Muscle layer of duodenum (tissue), 2 donors: ENCODE data around the gene SMG7.

ENCODE experiments used
- H3K27ac ChIP-seq: one replicate; pipeline ENCODE4 v1.7.0; 2013; ENCODE audit warnings: mild to moderate bottlenecking, low read length
- H3K27me3 ChIP-seq: one replicate; pipeline ENCODE4 v1.7.0; 2013; ENCODE audit warnings: low read depth, mild to moderate bottlenecking, control low read depth, low read length
- H3K36me3 ChIP-seq, 2 donors: one replicate each; pipeline ENCODE4 v1.7.0; 2013; ENCODE audit warnings: low read length in 2 of 2, control low read depth in 1 of 2, mild to moderate bottlenecking in 1 of 2; ENCODE audit not compliant: insufficient read depth in 2 of 2, control insufficient read depth in 1 of 2
- H3K4me1 ChIP-seq, 2 donors: one replicate each; pipeline ENCODE4 v1.7.0; 2013; ENCODE audit warnings: low read length in 2 of 2, mild to moderate bottlenecking in 2 of 2, control low read depth in 1 of 2, moderate library complexity in 1 of 2; ENCODE audit not compliant: insufficient read depth in 2 of 2, control insufficient read depth in 1 of 2
- H3K4me3 ChIP-seq, 2 donors: one replicate each; pipeline ENCODE4 v1.7.0; 2013; ENCODE audit warnings: low read length in 2 of 2, low read depth in 1 of 2, mild to moderate bottlenecking in 1 of 2
- H3K9me3 ChIP-seq, 2 donors: one replicate each; pipeline ENCODE4 v1.7.0; 2013; ENCODE audit warnings: low read length in 2 of 2, control low read depth in 1 of 2, mild to moderate bottlenecking in 1 of 2; ENCODE audit not compliant: control insufficient read depth in 1 of 2
- donor health status: healthy.

Gene SMG7

DNA sequence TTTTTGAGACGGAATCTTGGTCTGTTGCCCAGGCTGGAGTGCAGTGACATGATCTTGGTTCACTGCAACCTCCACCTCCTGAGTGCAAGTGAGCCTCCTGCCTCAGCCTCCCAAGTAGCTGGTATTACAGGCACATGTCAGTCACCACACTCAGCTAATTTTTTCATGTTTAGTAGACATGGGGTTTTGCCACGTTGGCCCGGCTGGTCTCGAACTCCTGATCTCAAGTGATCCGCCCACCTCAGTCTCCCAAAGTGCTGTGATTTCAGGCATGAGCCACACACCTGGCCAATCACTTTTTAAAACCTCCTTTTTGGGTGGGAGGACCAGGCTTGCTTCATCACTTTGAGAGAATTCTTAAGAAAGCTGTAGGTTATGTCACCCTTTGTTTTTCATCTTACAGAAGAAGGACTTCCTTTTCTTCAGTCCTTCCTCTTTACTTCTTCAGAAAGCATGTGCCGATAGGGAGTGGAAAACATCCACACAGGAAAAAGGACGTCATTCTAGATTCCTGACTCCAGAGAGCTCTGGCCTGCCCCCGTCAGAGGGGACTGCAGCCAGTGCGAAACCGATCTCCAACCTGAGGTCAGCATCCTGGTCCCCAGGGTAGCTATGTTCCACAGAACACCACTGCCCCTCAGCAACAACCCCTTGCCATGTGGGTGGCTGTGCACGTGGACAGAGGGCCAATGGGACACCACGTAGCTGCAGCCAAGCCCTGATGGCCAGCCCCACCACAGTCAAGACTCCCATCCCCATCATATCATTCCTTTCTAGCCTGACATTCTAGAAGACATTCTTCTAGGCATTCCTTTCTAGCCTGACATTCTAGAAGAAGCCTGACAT is 96.1 kb downstream of the SMG7 start:
- no peaks in the 10 kb centered on the region for H3K9me3 ChIP-seq
- no peaks in the 10 kb centered on the region for H3K27me3 ChIP-seq
- peaks cover 0 to 7% of the 10 kb centered on the region in 2 donors for H3K4me1 ChIP-seq
- H3K36me3 ChIP-seq = no peaks in the 10 kb centered on the region
- no peak overlapping the region for H3K4me3 ChIP-seq
- no peak overlapping the region for H3K27ac ChIP-seq

DNA sequence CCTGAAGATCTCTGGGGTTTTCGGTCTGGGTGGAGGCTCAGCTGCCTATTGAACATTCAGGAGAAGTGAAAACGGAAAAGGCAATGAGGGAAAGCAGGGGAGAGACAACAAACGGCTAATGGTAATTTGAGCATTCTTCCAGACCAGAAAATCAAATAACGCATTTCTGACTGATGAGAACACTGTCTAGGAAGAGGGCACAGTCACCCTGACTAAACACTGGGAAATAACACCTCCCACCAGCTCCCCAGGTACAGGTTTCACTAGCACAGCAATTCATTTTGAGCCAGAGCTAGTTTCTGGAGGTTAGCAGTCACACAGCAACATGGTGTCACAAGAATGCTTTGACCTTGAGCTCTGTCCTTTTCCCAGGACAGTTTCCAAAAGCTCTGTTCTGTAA is 96.8 kb downstream of the SMG7 start:
- no peaks in the 10 kb centered on the region for H3K9me3 ChIP-seq
- H3K4me3 ChIP-seq = no peak overlapping the region
- H3K27me3 ChIP-seq = no peaks in the 10 kb centered on the region
- no peaks in the 10 kb centered on the region for H3K36me3 ChIP-seq
- H3K4me1 ChIP-seq = peaks cover 0 to 7% of the 10 kb centered on the region in 2 donors
- no peak overlapping the region for H3K27ac ChIP-seq

DNA sequence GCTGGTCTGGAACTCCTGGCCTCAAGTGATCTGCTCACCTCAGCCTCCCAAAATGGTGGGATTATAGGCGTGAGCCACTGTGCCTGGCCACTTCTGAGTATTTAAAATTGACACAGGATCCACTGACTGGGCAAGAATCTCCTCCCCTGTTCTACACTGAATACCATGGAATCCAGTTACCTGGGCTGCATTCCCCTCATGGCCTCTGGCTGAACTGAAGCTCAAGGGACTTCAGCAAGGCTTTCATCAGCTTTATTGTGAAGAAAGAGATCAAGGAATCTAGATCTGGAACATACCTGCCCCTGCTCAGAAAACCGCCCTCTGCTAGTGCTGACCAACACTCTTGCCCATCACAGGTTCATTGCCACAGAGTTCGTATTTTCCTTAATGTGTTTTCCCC is 97.5 kb downstream of the SMG7 start:
- peaks cover 0 to 7% of the 10 kb centered on the region in 2 donors for H3K4me1 ChIP-seq
- no peaks in the 10 kb centered on the region for H3K36me3 ChIP-seq
- no peak overlapping the region for H3K4me3 ChIP-seq
- H3K27ac ChIP-seq = no peak overlapping the region
- H3K9me3 ChIP-seq = no peaks in the 10 kb centered on the region
- no peaks in the 10 kb centered on the region for H3K27me3 ChIP-seq

DNA sequence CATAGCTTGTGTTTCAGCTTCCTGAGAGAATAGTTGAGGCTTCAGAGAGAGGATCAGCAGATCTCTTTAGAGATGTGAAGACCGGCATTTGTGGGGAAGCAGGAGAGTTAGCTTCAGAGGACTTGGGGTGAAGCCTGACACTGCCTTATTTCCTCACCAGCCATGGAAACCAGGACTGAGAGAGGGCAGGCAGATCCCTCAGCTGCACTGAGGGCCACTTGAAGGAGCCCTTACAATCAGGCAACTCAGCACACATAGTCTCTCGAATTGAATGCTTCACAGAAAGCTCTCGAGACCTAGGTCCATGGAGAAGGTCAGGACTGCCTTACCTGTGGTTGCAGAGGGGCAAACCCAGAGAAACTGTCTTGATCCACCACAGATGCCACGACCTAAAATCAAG is 98.2 kb downstream of the SMG7 start:
- H3K4me1 ChIP-seq = peaks cover 0 to 7% of the 10 kb centered on the region in 2 donors
- H3K27me3 ChIP-seq = no peaks in the 10 kb centered on the region
- no peaks in the 10 kb centered on the region for H3K9me3 ChIP-seq
- no peak overlapping the region for H3K27ac ChIP-seq
- H3K36me3 ChIP-seq = no peaks in the 10 kb centered on the region
- no peak overlapping the region for H3K4me3 ChIP-seq

DNA sequence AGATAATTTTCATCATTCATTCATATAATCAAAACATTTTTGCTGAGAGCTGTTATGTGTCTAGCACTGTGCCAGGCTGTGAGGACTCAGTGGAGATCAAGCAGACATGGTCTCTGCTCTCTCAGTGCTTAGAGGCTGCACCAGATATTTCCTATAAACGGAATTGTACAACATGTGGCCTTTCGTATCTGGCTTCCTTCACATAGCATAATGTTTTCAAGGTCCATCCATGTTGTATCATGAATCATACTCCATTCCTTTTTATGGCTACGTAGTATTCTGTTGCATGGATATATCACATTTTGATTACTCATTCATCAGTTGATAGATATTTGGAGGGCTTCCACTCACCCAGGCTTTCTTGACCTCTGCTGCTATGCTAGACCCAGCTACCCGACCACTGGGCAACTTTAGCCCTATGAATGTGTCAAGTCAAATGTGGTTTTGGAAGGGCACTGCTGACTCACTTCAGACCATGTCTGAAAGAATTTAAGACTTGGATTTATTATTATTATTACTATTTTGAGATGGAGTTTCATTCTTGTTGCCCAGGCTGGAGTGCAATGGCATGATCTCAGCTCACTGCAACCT is 99.5 kb downstream of the SMG7 start:
- no peaks in the 10 kb centered on the region for H3K36me3 ChIP-seq
- H3K9me3 ChIP-seq = no peaks in the 10 kb centered on the region
- no peaks in the 10 kb centered on the region for H3K27me3 ChIP-seq

GRCh38 chr1:183572721-183573120 is 100.4 kb downstream of the SMG7 start:
- Histone ChIP-seq H3K4me1 (no peaks in the 10 kb centered on the region), H3K4me3 (no peak overlapping the region), H3K9me3 (no peaks in the 10 kb centered on the region), H3K27ac (no peak overlapping the region), H3K27me3 (no peaks in the 10 kb centered on the region), H3K36me3 (no peaks in the 10 kb centered on the region)

More for the DNA sequence above, 99.5 kb downstream of the SMG7 start:
- Histone ChIP-seq H3K27ac (no peak overlapping the region), H3K4me3 (no peak overlapping the region), H3K4me1 (peaks cover 0 to 7% of the 10 kb centered on the region in 2 donors)

DNA sequence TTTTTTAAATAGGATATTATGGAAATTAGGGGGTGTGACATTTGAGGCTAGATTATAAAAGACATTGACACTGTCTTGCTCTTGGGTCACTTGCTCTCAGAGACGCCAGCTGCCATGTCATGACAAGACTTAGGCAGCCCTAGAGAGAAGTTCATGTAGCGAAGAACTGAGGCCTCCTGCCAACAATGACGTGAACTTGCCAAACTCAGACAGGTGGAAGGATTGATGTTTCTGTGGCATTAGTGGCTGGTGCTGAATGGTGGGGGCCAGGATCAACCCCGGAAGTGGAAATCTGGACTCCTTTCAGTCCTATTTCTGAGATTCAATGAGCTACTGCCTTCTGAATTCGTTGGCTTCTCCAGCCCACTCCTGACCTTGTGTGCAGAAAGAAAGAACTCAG is 103.3 kb downstream of the SMG7 start:
- H3K27ac ChIP-seq = no peak overlapping the region
- no peaks in the 10 kb centered on the region for H3K36me3 ChIP-seq
- no peaks in the 10 kb centered on the region for H3K4me1 ChIP-seq
- no peaks in the 10 kb centered on the region for H3K9me3 ChIP-seq
- no peaks in the 10 kb centered on the region for H3K27me3 ChIP-seq
- no peak overlapping the region for H3K4me3 ChIP-seq

DNA sequence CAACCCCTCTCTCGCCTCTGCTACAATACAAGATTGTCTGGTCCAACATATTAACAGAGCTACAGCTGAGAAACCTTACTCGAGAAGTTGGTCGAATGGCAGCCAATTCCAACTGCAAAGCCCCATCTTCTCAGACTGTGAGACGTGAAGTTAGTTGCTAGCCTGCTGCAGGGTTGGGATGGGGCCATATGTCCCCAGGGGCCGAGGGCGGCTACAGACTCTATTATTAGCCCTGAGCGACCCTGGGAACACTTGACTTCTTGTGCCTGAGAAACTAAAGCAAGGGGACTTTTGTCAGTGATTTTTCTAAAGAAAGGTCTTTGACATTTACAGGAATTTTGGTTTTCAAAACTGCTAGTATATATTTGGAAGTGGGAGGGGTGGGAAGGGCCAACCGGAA is 104.2 kb downstream of the SMG7 start:
- no peaks in the 10 kb centered on the region for H3K36me3 ChIP-seq
- no peak overlapping the region for H3K27ac ChIP-seq

DNA sequence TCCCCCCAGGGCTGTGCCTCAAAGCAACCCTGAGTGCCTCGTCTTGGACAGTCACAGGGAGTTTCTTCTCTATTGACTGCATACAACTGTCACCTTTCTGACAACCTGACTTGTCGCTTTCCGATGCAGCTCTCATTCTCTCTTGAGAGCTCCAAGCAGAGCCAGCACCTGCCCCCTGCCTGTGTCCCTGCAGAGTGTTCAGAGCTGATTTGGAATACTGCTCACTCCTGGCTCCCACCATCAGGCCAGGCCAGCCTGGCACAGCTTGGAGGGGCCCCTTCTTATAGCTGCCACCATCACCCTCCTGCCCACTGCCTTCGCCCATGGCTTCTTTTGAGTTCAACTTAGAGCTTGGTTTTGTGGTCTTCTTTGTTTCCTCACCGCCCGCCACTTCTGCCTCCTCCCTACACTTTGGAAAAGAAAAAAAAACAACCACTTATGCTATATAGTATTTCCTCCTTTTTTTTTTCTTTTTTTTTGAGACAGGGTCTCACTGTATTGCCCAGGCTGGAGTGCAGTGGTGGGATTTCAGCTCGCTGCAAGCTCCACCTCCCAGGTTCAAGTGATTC is 105.7 kb downstream of the SMG7 start:
- no peaks in the 10 kb centered on the region for H3K36me3 ChIP-seq
- H3K4me1 ChIP-seq = peaks cover 0 to 5% of the 10 kb centered on the region in 2 donors
- H3K27ac ChIP-seq = no peak overlapping the region
- no peaks in the 10 kb centered on the region for H3K9me3 ChIP-seq
- H3K27me3 ChIP-seq = no peaks in the 10 kb centered on the region
- no peak overlapping the region for H3K4me3 ChIP-seq

More for the DNA sequence above, 104.2 kb downstream of the SMG7 start:
- no peaks in the 10 kb centered on the region for H3K9me3 ChIP-seq
- no peaks in the 10 kb centered on the region for H3K4me1 ChIP-seq
- H3K4me3 ChIP-seq = no peak overlapping the region
- H3K27me3 ChIP-seq = no peaks in the 10 kb centered on the region

GRCh38 chr1:183578856-183579255 is 106.6 kb downstream of the SMG7 start:
- Histone ChIP-seq H3K4me3 (no peak overlapping the region), H3K4me1 (peaks cover 0 to 5% of the 10 kb centered on the region in 2 donors), H3K27me3 (no peaks in the 10 kb centered on the region), H3K36me3 (no peaks in the 10 kb centered on the region), H3K27ac (no peak overlapping the region), H3K9me3 (no peaks in the 10 kb centered on the region)

GRCh38 chr1:183580281-183580682 is 108.0 kb downstream of the SMG7 start:
- Histone ChIP-seq H3K9me3 (no peaks in the 10 kb centered on the region), H3K4me1 (peaks cover 0 to 5% of the 10 kb centered on the region in 2 donors), H3K4me3 (no peak overlapping the region), H3K36me3 (no peaks in the 10 kb centered on the region), H3K27me3 (no peaks in the 10 kb centered on the region), H3K27ac (no peak overlapping the region)
